Measurements from ENCODE around the gene PPM1D. TPM values are rescaled to one million over a fixed set of nuclear protein-coding genes. Genes with fewer than 3 reads are reported as not detected.

PPM1D gene
- total and polyA plus RNA-seq, 10 donors = 2.7 to 19.8 (median 16.1) TPM

- Histone ChIP-seq H3K27me3 (replicated peaks in 1 of 7) (no peaks in the 10 kb centered on the region), H3K36me3 (no peaks in the 10 kb centered on the region), H3K4me1 (no peaks in the 10 kb centered on the region), H3K9me3 (peaks cover 0 to 17% (median 10%) of the 10 kb centered on the region in 8 donors), H3K4me3 (no peak overlapping the region), H3K27ac (no peak overlapping the region)
- intact Hi-C loops (cut with DNase I; ENCODE audit: low total_unique reads) = no loop called here
- TF ChIP-seq POLR2AphosphoS5 (IDR thresholded peaks at IDR 0.05) (no peak), POLR2A (IDR thresholded peaks at IDR 0.05) (no peak), CTCF (IDR thresholded peaks at IDR 0.05 in 8 of 11, conservative IDR thresholded peaks at IDR 0.05 in 3 of 11) (no peak)
- no peak for DNase-seq
- 69 to 83% (median 72%) methylated on average over 3 of the region's 3 CpGs for WGBS, 5 donors
Observed at GRCh38 chr17:60562421-60562820, 37.6 kb upstream of the PPM1D start.

GRCh38 chr17:60563743-60564142, 36.2 kb upstream of the PPM1D start:
- Histone ChIP-seq H3K4me3 (no peak overlapping the region), H3K27ac (no peak overlapping the region), H3K9me3 (peaks cover 0 to 4% (median 0%) of the 10 kb centered on the region in 8 donors), H3K36me3 (no peaks in the 10 kb centered on the region), H3K27me3 (replicated peaks in 1 of 7) (no peaks in the 10 kb centered on the region), H3K4me1 (no peaks in the 10 kb centered on the region)
- no peak for DNase-seq
- 81 to 91% (median 89%) methylated on average over 2 of the region's 2 CpGs for WGBS, 5 donors
- intact Hi-C loops (cut with DNase I; ENCODE audit: low total_unique reads) = no loop called here
- TF ChIP-seq POLR2A (IDR thresholded peaks at IDR 0.05) = no peak
- TF ChIP-seq CTCF (IDR thresholded peaks at IDR 0.05 in 8 of 11, conservative IDR thresholded peaks at IDR 0.05 in 3 of 11) = no peak
- no peak for TF ChIP-seq POLR2AphosphoS5 (IDR thresholded peaks at IDR 0.05)

- no peaks in the 10 kb centered on the region for H3K27me3 ChIP-seq (replicated peaks in 1 of 7)
- H3K36me3 ChIP-seq = no peaks in the 10 kb centered on the region
- TF ChIP-seq CTCF (IDR thresholded peaks at IDR 0.05 in 8 of 11, conservative IDR thresholded peaks at IDR 0.05 in 3 of 11) (no peak), POLR2AphosphoS5 (IDR thresholded peaks at IDR 0.05) (no peak), POLR2A (IDR thresholded peaks at IDR 0.05) (no peak)
- no peak overlapping the region for H3K4me3 ChIP-seq
- no peak overlapping the region for H3K27ac ChIP-seq
- 90 to 94% (median 92%) methylated on average over 6 of the region's 6 CpGs for WGBS, 5 donors
- DNase-seq = no peak
- intact Hi-C loops (cut with DNase I; ENCODE audit: low total_unique reads) = no loop called here
- no peaks in the 10 kb centered on the region for H3K9me3 ChIP-seq
- H3K4me1 ChIP-seq = peaks cover 0 to 8% (median 2%) of the 10 kb centered on the region in 6 donors
Observed at GRCh38 chr17:60565233-60565632, 34.8 kb upstream of the PPM1D start.

- H3K36me3 ChIP-seq = no peaks in the 10 kb centered on the region
- H3K4me3 ChIP-seq = no peak overlapping the region
- H3K27me3 ChIP-seq (replicated peaks in 1 of 7) = peaks cover 0 to 4% (median 0%) of the 10 kb centered on the region in 7 donors
- H3K9me3 ChIP-seq = no peaks in the 10 kb centered on the region
- H3K27ac ChIP-seq = peak overlapping the region in 5 of 8 donors; percentile 22 to 50 (median 32)
- DNase-seq = no peak
- 50 to 66% (median 58%) methylated on average over 2 of the region's 2 CpGs for WGBS, 5 donors
- intact Hi-C loops (cut with DNase I; ENCODE audit: low total_unique reads) = no loop called here
- TF ChIP-seq POLR2AphosphoS5 (IDR thresholded peaks at IDR 0.05) (no peak), CTCF (IDR thresholded peaks at IDR 0.05 in 8 of 11, conservative IDR thresholded peaks at IDR 0.05 in 3 of 11) (no peak), POLR2A (IDR thresholded peaks at IDR 0.05) (no peak)
- H3K4me1 ChIP-seq = peaks cover 0 to 58% (median 22%) of the 10 kb centered on the region in 6 donors
Observed at GRCh38 chr17:60573236-60574051, 26.5 kb upstream of the PPM1D start.
